H1 (cell line): ENCODE data around the gene SHC3. TPM values are rescaled to one million over a fixed set of nuclear protein-coding genes. Genes with fewer than 3 reads are reported as not detected.

Source experiments
- ATF2 ChIP-seq: IDR thresholded peaks from 2 replicates; pipeline ENCODE4 v1.6.1; 2012; ENCODE audit warnings: low read length, inconsistent platforms
- CHD1 ChIP-seq: IDR thresholded peaks from 2 replicates; pipeline ENCODE4 v1.6.1; 2012; ENCODE audit warnings: low read depth, low read length, improper control_type of control experiment
- CHD2 ChIP-seq: IDR thresholded peaks from 2 replicates; pipeline ENCODE4 v1.6.1; 2012; ENCODE audit warnings: low read length, improper control_type of control experiment
- EGR1 ChIP-seq: IDR thresholded peaks from 2 replicates; pipeline ENCODE4 v1.6.1; 2011; ENCODE audit warnings: low read depth, low read length, borderline replicate concordance
- KDM4A ChIP-seq: IDR thresholded peaks from one replicate; pipeline ENCODE4 v1.7.1; 2012; ENCODE audit warnings: low read depth, mild to moderate bottlenecking, moderate library complexity, low read length, inconsistent platforms; ENCODE audit not compliant: severe bottlenecking
- KDM5A ChIP-seq: fragments of 200-600 bp; IDR thresholded peaks from 2 replicates; pipeline ENCODE4 v1.7.1; 2012; ENCODE audit warnings: mild to moderate bottlenecking, low read length, inconsistent platforms, mixed read lengths
- RAD21 ChIP-seq, 2 experiments: IDR thresholded peaks in 1 of 2; conservative IDR thresholded peaks in 1 of 2; 2 replicates each; pipeline ENCODE4 v1.6.1; 2011; ENCODE audit warnings: low read depth in 2 of 2, low read length in 2 of 2, improper control_type of control experiment in 1 of 2, inconsistent platforms in 1 of 2, mild to moderate bottlenecking in 1 of 2, moderate library complexity in 1 of 2
- RFX5 ChIP-seq: IDR thresholded peaks from 2 replicates; pipeline ENCODE4 v1.6.1; 2011; ENCODE audit warnings: low read depth, low read length, improper control_type of control experiment, borderline replicate concordance
- SAP30 ChIP-seq: fragments of 300-600 bp; sonication (generic); IDR thresholded peaks from 2 replicates; pipeline ENCODE4 v1.7.1; 2012; ENCODE audit warnings: low read length, moderate library complexity, mild to moderate bottlenecking, inconsistent platforms; ENCODE audit not compliant: insufficient read depth, insufficient replicate concordance
- TEAD4 ChIP-seq: IDR thresholded peaks from 2 replicates; pipeline ENCODE4 v1.6.1; 2012; ENCODE audit warnings: low read depth, low read length, inconsistent platforms, mixed read lengths
- polyA plus RNA-seq, 7 experiments: library from polyadenylated mRNA; depleted of rRNA in 3 of 7; stranded (reverse) in 5 of 7; unstranded in 2 of 7; fragments of >200 nt in 5 of 7; fragments of 200-250 nt in 2 of 7; gene quantifications; 1 replicate in 5 of 7; 2 replicates in 1 of 7; 4 replicates in 1 of 7; pipeline versions ENCODE4 v1.2.1 to v1.2.3, GENCODE V29; 2011 to 2013; ENCODE audit warnings: missing spikeins in 2 of 7, mixed read lengths in 2 of 7
- total RNA-seq: library from RNA; stranded (reverse); fragmentation: NEBNext Ultra II Directional; extraction: Animal tissue kit (Norgen Biotek cat#: 25700); gene quantifications from 2 replicates; pipeline ENCODE4 v1.2.1, GENCODE V29; 2021

Gene SHC3
- total and polyA plus RNA-seq, 2 of the 8 experiments (the other 6 are each of a cell fraction or from before 2014, with no cell fraction given), result 1.4 to 7.1 TPM

GRCh38 chr9:89054865-89055495 is 123.6 kb downstream of the SHC3 start (continued):
- no peak for TF ChIP-seq ATF2
- no peak for TF ChIP-seq TEAD4
- TF ChIP-seq KDM5A, result no peak
- TF ChIP-seq KDM4A, result no peak
- no peak for TF ChIP-seq RFX5
- no peak for TF ChIP-seq CHD1
- no peak for TF ChIP-seq SAP30
- no peak for TF ChIP-seq CHD2
- TF ChIP-seq EGR1, result no peak
- no peak for TF ChIP-seq RAD21 (IDR thresholded peaks at IDR 0.05 in 1 of 2, conservative IDR thresholded peaks at IDR 0.05 in 1 of 2; ENCODE audit: low read depth in 2 of 2, low read length in 2 of 2)
